ENCODE results near the gene PPP1R8. TPM values are rescaled to one million over a fixed set of nuclear protein-coding genes. Genes with fewer than 3 reads are reported as not detected.

The PPP1R8 gene
- total and polyA plus RNA-seq, 2 experiments from 2014 or later, result 13.4 to 50.5 TPM

DNA sequence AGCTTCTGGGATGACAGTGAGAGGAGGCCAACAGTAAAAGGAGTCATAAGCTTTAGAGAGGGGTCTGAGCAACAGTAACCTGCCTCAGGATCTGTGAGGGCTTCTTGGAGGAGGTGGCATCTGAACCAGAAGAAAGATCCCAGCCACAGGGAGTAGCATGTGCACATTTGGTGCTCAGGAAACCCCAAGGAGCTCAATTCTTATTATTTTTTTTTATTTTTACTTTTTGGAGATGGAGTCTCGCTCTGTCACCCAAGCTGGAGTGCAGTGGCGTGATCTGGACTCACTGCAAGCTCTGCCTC, 46.5 kb downstream of the PPP1R8 start:
- Histone ChIP-seq H3K4me2 (no peak overlapping the region), H3K4me1 (ENCODE audit: insufficient read depth) (no peaks in the 10 kb centered on the region), H3K79me2 (replicated peaks; ENCODE audit: insufficient read depth) (no peaks in the 10 kb centered on the region), H3K27ac (ENCODE audit: low read depth) (no peak overlapping the region), H3K4me3 (no peak overlapping the region), H3K36me3 (ENCODE audit: insufficient read depth) (no peaks in the 10 kb centered on the region), H2AFZ (no peak overlapping the region), H3K9me2 (ENCODE audit: insufficient read depth) (no peaks in the 10 kb centered on the region), H4K20me1 (replicated peaks; ENCODE audit: insufficient read depth) (no peaks in the 10 kb centered on the region), H3K27me3 (ENCODE audit: insufficient read depth) (no peaks in the 10 kb centered on the region), H3F3A (replicated peaks; ENCODE audit: low read depth) (no peaks in the 10 kb centered on the region)
- ATAC-seq, result no peak
- Mint-ChIP-seq H3K9me3 (no peaks in the 10 kb centered on the region), H3K4me3 (no peak overlapping the region), H3K36me3 (ENCODE audit: low read depth) (peaks cover 12% of the 10 kb centered on the region; the same call in 2 of the 3 replicates), H3K27me3 (ENCODE audit: insufficient read depth, low read depth, poor library complexity) (peaks cover 15% of the 10 kb centered on the region), H3K4me1 (peaks cover 4% of the 10 kb centered on the region), H3K27ac (no peak overlapping the region)
- TF ChIP-seq, protein P1, sequence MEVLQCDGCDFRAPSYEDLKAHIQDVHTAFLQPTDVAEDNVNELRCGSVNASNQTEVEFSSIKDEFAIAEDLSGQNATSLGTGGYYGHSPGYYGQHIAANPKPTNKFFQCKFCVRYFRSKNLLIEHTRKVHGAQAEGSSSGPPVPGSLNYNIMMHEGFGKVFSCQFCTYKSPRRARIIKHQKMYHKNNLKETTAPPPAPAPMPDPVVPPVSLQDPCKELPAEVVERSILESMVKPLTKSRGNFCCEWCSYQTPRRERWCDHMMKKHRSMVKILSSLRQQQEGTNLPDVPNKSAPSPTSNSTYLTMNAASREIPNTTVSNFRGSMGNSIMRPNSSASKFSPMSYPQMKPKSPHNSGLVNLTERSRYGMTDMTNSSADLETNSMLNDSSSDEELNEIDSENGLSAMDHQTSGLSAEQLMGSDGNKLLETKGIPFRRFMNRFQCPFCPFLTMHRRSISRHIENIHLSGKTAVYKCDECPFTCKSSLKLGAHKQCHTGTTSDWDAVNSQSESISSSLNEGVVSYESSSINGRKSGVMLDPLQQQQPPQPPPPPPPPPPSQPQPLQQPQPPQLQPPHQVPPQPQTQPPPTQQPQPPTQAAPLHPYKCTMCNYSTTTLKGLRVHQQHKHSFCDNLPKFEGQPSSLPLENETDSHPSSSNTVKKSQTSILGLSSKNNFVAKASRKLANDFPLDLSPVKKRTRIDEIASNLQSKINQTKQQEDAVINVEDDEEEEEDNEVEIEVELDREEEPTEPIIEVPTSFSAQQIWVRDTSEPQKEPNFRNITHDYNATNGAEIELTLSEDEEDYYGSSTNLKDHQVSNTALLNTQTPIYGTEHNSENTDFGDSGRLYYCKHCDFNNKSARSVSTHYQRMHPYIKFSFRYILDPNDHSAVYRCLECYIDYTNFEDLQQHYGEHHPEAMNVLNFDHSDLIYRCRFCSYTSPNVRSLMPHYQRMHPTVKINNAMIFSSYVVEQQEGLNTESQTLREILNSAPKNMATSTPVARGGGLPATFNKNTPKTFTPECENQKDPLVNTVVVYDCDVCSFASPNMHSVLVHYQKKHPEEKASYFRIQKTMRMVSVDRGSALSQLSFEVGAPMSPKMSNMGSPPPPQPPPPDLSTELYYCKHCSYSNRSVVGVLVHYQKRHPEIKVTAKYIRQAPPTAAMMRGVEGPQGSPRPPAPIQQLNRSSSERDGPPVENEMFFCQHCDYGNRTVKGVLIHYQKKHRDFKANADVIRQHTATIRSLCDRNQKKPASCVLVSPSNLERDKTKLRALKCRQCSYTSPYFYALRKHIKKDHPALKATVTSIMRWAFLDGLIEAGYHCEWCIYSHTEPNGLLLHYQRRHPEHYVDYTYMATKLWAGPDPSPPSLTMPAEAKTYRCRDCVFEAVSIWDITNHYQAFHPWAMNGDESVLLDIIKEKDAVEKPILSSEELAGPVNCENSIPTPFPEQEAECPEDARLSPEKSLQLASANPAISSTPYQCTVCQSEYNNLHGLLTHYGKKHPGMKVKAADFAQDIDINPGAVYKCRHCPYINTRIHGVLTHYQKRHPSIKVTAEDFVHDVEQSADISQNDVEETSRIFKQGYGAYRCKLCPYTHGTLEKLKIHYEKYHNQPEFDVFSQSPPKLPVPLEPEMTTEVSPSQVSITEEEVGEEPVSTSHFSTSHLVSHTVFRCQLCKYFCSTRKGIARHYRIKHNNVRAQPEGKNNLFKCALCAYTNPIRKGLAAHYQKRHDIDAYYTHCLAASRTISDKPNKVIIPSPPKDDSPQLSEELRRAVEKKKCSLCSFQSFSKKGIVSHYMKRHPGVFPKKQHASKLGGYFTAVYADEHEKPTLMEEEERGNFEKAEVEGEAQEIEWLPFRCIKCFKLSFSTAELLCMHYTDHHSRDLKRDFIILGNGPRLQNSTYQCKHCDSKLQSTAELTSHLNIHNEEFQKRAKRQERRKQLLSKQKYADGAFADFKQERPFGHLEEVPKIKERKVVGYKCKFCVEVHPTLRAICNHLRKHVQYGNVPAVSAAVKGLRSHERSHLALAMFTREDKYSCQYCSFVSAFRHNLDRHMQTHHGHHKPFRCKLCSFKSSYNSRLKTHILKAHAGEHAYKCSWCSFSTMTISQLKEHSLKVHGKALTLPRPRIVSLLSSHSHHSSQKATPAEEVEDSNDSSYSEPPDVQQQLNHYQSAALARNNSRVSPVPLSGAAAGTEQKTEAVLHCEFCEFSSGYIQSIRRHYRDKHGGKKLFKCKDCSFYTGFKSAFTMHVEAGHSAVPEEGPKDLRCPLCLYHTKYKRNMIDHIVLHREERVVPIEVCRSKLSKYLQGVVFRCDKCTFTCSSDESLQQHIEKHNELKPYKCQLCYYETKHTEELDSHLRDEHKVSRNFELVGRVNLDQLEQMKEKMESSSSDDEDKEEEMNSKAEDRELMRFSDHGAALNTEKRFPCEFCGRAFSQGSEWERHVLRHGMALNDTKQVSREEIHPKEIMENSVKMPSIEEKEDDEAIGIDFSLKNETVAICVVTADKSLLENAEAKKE (CRISPR knock-in tag; IDR thresholded peaks at IDR 0.05), result no peak
- TF ChIP-seq, protein P2, sequence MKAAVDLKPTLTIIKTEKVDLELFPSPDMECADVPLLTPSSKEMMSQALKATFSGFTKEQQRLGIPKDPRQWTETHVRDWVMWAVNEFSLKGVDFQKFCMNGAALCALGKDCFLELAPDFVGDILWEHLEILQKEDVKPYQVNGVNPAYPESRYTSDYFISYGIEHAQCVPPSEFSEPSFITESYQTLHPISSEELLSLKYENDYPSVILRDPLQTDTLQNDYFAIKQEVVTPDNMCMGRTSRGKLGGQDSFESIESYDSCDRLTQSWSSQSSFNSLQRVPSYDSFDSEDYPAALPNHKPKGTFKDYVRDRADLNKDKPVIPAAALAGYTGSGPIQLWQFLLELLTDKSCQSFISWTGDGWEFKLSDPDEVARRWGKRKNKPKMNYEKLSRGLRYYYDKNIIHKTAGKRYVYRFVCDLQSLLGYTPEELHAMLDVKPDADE (IDR thresholded peaks at IDR 0.05), result no peak
- TF ChIP-seq, protein P3, sequence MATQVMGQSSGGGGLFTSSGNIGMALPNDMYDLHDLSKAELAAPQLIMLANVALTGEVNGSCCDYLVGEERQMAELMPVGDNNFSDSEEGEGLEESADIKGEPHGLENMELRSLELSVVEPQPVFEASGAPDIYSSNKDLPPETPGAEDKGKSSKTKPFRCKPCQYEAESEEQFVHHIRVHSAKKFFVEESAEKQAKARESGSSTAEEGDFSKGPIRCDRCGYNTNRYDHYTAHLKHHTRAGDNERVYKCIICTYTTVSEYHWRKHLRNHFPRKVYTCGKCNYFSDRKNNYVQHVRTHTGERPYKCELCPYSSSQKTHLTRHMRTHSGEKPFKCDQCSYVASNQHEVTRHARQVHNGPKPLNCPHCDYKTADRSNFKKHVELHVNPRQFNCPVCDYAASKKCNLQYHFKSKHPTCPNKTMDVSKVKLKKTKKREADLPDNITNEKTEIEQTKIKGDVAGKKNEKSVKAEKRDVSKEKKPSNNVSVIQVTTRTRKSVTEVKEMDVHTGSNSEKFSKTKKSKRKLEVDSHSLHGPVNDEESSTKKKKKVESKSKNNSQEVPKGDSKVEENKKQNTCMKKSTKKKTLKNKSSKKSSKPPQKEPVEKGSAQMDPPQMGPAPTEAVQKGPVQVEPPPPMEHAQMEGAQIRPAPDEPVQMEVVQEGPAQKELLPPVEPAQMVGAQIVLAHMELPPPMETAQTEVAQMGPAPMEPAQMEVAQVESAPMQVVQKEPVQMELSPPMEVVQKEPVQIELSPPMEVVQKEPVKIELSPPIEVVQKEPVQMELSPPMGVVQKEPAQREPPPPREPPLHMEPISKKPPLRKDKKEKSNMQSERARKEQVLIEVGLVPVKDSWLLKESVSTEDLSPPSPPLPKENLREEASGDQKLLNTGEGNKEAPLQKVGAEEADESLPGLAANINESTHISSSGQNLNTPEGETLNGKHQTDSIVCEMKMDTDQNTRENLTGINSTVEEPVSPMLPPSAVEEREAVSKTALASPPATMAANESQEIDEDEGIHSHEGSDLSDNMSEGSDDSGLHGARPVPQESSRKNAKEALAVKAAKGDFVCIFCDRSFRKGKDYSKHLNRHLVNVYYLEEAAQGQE (IDR thresholded peaks at IDR 0.05; ENCODE audit: unreplicated experiment), result no peak
- no peak for TF ChIP-seq CREB1 (CRISPR knock-in tag; IDR thresholded peaks at IDR 0.05; ENCODE audit: low read depth)
- no peak for TF ChIP-seq ZNF114 (CRISPR knock-in tag; IDR thresholded peaks at IDR 0.05)
- no peak for TF ChIP-seq EZH2 (IDR thresholded peaks at IDR 0.05; ENCODE audit: low read depth, unreplicated experiment)
- TF ChIP-seq, protein P4, sequence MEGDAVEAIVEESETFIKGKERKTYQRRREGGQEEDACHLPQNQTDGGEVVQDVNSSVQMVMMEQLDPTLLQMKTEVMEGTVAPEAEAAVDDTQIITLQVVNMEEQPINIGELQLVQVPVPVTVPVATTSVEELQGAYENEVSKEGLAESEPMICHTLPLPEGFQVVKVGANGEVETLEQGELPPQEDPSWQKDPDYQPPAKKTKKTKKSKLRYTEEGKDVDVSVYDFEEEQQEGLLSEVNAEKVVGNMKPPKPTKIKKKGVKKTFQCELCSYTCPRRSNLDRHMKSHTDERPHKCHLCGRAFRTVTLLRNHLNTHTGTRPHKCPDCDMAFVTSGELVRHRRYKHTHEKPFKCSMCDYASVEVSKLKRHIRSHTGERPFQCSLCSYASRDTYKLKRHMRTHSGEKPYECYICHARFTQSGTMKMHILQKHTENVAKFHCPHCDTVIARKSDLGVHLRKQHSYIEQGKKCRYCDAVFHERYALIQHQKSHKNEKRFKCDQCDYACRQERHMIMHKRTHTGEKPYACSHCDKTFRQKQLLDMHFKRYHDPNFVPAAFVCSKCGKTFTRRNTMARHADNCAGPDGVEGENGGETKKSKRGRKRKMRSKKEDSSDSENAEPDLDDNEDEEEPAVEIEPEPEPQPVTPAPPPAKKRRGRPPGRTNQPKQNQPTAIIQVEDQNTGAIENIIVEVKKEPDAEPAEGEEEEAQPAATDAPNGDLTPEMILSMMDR (conservative IDR thresholded peaks at IDR 0.05; ENCODE audit: low read depth in 2 of 2), result no peak
- no peak for TF ChIP-seq STAT1 (IDR thresholded peaks at IDR 0.05; ENCODE audit: unreplicated experiment)
- no peak for TF ChIP-seq POLR2AphosphoS5 (IDR thresholded peaks at IDR 0.05; ENCODE audit: low read depth)
- TF ChIP-seq ZNF331 (CRISPR knock-in tag; IDR thresholded peaks at IDR 0.05; ENCODE audit: low read depth), result no peak
- no peak for TF ChIP-seq EZH2phosphoT487 (IDR thresholded peaks at IDR 0.05; ENCODE audit: unreplicated experiment)
- no peak for TF ChIP-seq NANOG (IDR thresholded peaks at IDR 0.05; ENCODE audit: borderline replicate concordance)
- TF ChIP-seq JUNB (IDR thresholded peaks at IDR 0.05; ENCODE audit: unreplicated experiment), result no peak
- DNase-seq (ENCODE audit: low spot score), result no peak
